Hepatocyte (in vitro differentiated cells): ENCODE results near the gene MED13L. TPM values are rescaled to one million over a fixed set of nuclear protein-coding genes. Genes with fewer than 3 reads are reported as not detected.

Experiments
- DNase-seq: peaks from one replicate; pipeline ENCODE4 v3.0.0-alpha.2; 2016; ENCODE audit warnings: low spot score
- H2AFZ ChIP-seq: fragments of 200-600 bp; sonication (generic); 2 replicates; pipeline ENCODE4 v1.6.0; 2016; ENCODE audit warnings: antibody characterized with exemption, mild to moderate bottlenecking
- H3K27ac ChIP-seq: fragments of 200-600 bp; sonication (generic); 2 replicates; pipeline ENCODE4 v1.5.1; 2016; ENCODE audit warnings: mild to moderate bottlenecking
- H3K27me3 ChIP-seq: fragments of 200-600 bp; sonication (generic); 2 replicates; pipeline ENCODE4 v1.6.1; 2016
- H3K36me3 ChIP-seq: fragments of 200-600 bp; sonication (generic); replicated peaks from 2 replicates; pipeline ENCODE4 v1.5.1; 2016; ENCODE audit warnings: low read depth; ENCODE audit not compliant: insufficient read depth
- H3K4me1 ChIP-seq: fragments of 200-600 bp; sonication (generic); 2 replicates; pipeline ENCODE4 v1.5.1; 2016; ENCODE audit warnings: mild to moderate bottlenecking, moderate library complexity; ENCODE audit not compliant: insufficient read depth
- H3K4me2 ChIP-seq: fragments of 200-600 bp; sonication (generic); 2 replicates; pipeline ENCODE4 v1.6.0; 2016
- H3K4me3 ChIP-seq: fragments of 200-600 bp; sonication (generic); 2 replicates; pipeline ENCODE4 v1.5.1; 2016; ENCODE audit warnings: mild to moderate bottlenecking
- H3K79me2 ChIP-seq: fragments of 200-600 bp; sonication (generic); 2 replicates; pipeline ENCODE4 v1.6.0; 2017; ENCODE audit warnings: mild to moderate bottlenecking
- H3K9me2 ChIP-seq: fragments of 200-600 bp; sonication (generic); replicated peaks from 2 replicates; pipeline ENCODE4 v1.6.0; 2017; ENCODE audit warnings: mild to moderate bottlenecking; ENCODE audit not compliant: insufficient read depth
- H3K9me3 ChIP-seq: fragments of 200-600 bp; sonication (generic); 2 replicates; pipeline ENCODE4 v1.5.1; 2016; ENCODE audit warnings: low read depth, mild to moderate bottlenecking
- H4K20me1 ChIP-seq: fragments of 200-600 bp; sonication (generic); 2 replicates; pipeline ENCODE4 v1.6.0; 2016; ENCODE audit warnings: mild to moderate bottlenecking; ENCODE audit not compliant: insufficient read depth, poor library complexity, severe bottlenecking
- EZH2 ChIP-seq: fragments of 200-600 bp; sonication (generic); IDR thresholded peaks from 2 replicates; pipeline ENCODE4 v1.6.1; 2016; ENCODE audit warnings: antibody characterized with exemption, mild to moderate bottlenecking, borderline replicate concordance
- EZH2phosphoT487 ChIP-seq: fragments of 200-600 bp; sonication (generic); IDR thresholded peaks from one replicate; pipeline ENCODE4 v1.6.1; 2018; ENCODE audit warnings: antibody characterized with exemption, mild to moderate bottlenecking, low read depth, moderate library complexity; ENCODE audit not compliant: unreplicated experiment, severe bottlenecking
- WGBS: methylation state at CpG from one replicate; pipeline ENCODE4 v1.1.6; 2016; ENCODE audit warnings: low lambda C conversion rate; ENCODE audit errors: missing lambda C conversion rate; 5-methylcytosine and 5-hydroxymethylcytosine counted together
- polyA plus RNA-seq: library from polyadenylated mRNA; unstranded; fragments of >200 nt; fragmentation: Nextera tagmentation; extraction: Ambion mirVana; gene quantifications from 2 replicates; pipeline ENCODE4 v1.2.1, GENCODE V29; 2016
- total RNA-seq: library from RNA; depleted of rRNA; stranded (reverse); fragments of >200 nt; gene quantifications from 2 replicates; pipeline ENCODE4 v1.2.3, GENCODE V29; 2014
- TF ChIP-seq, protein P1 (sequence below): fragments of 200-600 bp; sonication (generic); IDR thresholded peaks from 2 replicates; pipeline ENCODE4 v1.5.1; 2016; ENCODE audit warnings: antibody characterized with exemption, mild to moderate bottlenecking; ENCODE audit not compliant: poor library complexity

MED13L gene
- total and polyA plus RNA-seq, 2 experiments from 2014 or later: 23.7 to 135 TPM

DNA sequence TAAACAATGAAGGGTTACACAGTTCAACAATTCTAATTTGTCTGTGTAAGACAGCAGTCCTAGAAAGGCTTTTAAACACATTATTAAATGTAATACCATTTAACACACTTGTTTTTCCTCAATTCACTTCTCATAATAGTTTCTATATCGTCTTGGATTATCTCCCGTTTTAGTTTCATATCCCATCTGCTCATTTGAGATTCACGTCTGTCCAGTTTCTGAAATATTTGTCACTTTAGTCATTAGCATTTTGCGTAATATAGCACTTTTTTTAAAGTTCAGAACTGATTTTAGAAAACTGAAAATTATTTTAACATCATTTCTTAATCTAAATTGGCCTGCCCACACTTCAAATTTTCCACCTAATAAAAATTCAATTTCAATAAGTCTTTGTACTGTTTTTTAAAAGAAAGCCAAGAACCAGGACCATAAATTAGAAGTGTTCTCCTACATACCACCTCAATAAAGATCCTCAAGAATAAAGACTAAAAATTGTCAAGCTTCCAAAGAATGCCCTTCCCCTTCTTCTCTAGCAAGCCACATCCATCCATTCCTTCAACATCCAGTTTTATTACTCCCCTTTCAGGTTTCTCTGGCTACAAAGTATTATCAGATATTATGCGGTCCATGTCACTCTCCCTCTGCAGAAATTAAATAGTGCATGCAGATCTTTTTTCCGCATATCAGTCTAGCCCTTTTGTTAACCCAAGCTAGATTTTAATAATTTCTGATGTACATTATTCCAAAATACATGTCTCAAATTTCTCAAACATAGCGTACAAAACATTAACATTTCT, 11.9 kb downstream of the MED13L start:
- DNase-seq: no peak
- no peak for TF ChIP-seq EZH2phosphoT487
- no peak for TF ChIP-seq EZH2
- TF ChIP-seq, protein P1, sequence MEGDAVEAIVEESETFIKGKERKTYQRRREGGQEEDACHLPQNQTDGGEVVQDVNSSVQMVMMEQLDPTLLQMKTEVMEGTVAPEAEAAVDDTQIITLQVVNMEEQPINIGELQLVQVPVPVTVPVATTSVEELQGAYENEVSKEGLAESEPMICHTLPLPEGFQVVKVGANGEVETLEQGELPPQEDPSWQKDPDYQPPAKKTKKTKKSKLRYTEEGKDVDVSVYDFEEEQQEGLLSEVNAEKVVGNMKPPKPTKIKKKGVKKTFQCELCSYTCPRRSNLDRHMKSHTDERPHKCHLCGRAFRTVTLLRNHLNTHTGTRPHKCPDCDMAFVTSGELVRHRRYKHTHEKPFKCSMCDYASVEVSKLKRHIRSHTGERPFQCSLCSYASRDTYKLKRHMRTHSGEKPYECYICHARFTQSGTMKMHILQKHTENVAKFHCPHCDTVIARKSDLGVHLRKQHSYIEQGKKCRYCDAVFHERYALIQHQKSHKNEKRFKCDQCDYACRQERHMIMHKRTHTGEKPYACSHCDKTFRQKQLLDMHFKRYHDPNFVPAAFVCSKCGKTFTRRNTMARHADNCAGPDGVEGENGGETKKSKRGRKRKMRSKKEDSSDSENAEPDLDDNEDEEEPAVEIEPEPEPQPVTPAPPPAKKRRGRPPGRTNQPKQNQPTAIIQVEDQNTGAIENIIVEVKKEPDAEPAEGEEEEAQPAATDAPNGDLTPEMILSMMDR: no peak
- Histone ChIP-seq H3K4me2 (peak overlapping the region; percentile 45), H3K79me2 (peaks cover 100% of the 10 kb centered on the region), H3K27me3 (no peaks in the 10 kb centered on the region), H4K20me1 (peaks cover 100% of the 10 kb centered on the region), H3K36me3 (no peaks in the 10 kb centered on the region), H3K4me3 (no peak overlapping the region), H3K27ac (no peak overlapping the region), H3K9me2 (no peaks in the 10 kb centered on the region), H3K9me3 (no peaks in the 10 kb centered on the region), H2AFZ (no peak overlapping the region), H3K4me1 (peaks cover 46% of the 10 kb centered on the region)
- WGBS: 90% methylated on average over 7 of the region's 7 CpGs

DNA sequence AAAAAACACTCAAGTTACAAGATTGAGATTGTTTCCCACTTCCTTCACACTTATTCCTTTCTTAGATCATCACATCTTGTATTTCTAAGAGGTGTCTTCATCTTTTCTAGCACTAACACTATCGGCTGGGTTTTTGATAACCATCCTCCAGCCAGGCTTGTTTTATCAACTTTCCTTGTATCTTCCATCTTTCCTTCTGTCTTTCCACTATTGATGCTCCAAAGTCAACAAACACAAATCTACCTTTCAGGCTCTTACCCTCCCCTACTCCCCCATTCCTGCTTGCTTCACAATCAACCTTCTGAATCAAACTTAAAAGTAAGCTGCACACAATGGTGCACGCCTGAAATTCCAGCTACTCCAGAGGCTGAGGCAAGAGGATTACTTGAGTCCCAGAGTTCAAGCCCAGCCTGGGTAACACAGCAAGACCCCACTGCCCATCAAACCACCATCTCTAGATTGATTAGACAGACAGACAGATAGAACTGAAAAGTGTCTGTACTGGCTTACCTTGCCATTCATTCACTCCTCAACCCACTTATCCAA, 12.9 kb downstream of the MED13L start:
- no peaks in the 10 kb centered on the region for H3K9me2 ChIP-seq
- no peak for TF ChIP-seq EZH2
- TF ChIP-seq EZH2phosphoT487: no peak
- TF ChIP-seq, protein P1: no peak
- H3K9me3 ChIP-seq: no peaks in the 10 kb centered on the region
- no peaks in the 10 kb centered on the region for H3K36me3 ChIP-seq
- H3K4me3 ChIP-seq: no peak overlapping the region
- H3K27ac ChIP-seq: no peak overlapping the region
- no peaks in the 10 kb centered on the region for H3K27me3 ChIP-seq
- peaks cover 99% of the 10 kb centered on the region for H4K20me1 ChIP-seq
- no peak overlapping the region for H3K4me2 ChIP-seq
- H2AFZ ChIP-seq: no peak overlapping the region
- WGBS: 79% methylated on average over 2 of the region's 2 CpGs
- H3K4me1 ChIP-seq: peaks cover 48% of the 10 kb centered on the region
- H3K79me2 ChIP-seq: peaks cover 100% of the 10 kb centered on the region
- DNase-seq: no peak

DNA sequence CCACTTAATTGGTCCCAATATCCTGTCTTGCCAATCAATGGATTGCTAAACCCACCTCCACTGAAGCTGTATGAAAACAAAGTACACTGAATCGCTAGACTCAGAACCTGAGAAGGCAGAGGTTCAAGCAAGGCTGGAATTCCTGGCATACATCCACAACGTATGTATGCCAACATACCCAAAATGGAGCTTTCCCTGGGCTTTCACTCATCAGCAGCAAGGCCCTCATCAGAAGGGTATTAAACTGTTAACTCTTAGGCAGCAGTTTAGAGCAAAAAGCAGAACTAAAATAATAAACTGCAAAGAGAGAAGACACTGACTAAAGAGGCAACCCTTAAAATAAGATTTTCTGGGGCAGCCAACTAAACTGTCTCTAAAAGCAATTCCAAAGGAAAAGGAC, 13.6 kb downstream of the MED13L start:
- no peak for DNase-seq
- Histone ChIP-seq H3K79me2 (peaks cover 100% of the 10 kb centered on the region), H4K20me1 (peaks cover 97% of the 10 kb centered on the region), H3K27me3 (no peaks in the 10 kb centered on the region), H2AFZ (no peak overlapping the region), H3K9me2 (no peaks in the 10 kb centered on the region), H3K27ac (no peak overlapping the region), H3K4me3 (no peak overlapping the region), H3K4me1 (peaks cover 49% of the 10 kb centered on the region), H3K36me3 (no peaks in the 10 kb centered on the region), H3K4me2 (peak overlapping the region; percentile 16), H3K9me3 (no peaks in the 10 kb centered on the region)
- TF ChIP-seq EZH2 (no peak), EZH2phosphoT487 (no peak)
- TF ChIP-seq, protein P1: no peak
- WGBS: 53% methylated on average over 2 of the region's 2 CpGs
